AG08395 (cell line): Measurements from ENCODE around the gene PXYLP1.
"Not testable (repeated sequence)": the region's sequence is repeated elsewhere in the genome, so short reads cannot be mapped to it uniquely, and the experiment has no call there.

Source experiments
- DNase-seq: peaks from one replicate; pipeline ENCODE4 v3.0.0; 2012; ENCODE audit warnings: mixed read lengths, low spot score

The PXYLP1 gene, protein sequence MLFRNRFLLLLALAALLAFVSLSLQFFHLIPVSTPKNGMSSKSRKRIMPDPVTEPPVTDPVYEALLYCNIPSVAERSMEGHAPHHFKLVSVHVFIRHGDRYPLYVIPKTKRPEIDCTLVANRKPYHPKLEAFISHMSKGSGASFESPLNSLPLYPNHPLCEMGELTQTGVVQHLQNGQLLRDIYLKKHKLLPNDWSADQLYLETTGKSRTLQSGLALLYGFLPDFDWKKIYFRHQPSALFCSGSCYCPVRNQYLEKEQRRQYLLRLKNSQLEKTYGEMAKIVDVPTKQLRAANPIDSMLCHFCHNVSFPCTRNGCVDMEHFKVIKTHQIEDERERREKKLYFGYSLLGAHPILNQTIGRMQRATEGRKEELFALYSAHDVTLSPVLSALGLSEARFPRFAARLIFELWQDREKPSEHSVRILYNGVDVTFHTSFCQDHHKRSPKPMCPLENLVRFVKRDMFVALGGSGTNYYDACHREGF

DNA sequence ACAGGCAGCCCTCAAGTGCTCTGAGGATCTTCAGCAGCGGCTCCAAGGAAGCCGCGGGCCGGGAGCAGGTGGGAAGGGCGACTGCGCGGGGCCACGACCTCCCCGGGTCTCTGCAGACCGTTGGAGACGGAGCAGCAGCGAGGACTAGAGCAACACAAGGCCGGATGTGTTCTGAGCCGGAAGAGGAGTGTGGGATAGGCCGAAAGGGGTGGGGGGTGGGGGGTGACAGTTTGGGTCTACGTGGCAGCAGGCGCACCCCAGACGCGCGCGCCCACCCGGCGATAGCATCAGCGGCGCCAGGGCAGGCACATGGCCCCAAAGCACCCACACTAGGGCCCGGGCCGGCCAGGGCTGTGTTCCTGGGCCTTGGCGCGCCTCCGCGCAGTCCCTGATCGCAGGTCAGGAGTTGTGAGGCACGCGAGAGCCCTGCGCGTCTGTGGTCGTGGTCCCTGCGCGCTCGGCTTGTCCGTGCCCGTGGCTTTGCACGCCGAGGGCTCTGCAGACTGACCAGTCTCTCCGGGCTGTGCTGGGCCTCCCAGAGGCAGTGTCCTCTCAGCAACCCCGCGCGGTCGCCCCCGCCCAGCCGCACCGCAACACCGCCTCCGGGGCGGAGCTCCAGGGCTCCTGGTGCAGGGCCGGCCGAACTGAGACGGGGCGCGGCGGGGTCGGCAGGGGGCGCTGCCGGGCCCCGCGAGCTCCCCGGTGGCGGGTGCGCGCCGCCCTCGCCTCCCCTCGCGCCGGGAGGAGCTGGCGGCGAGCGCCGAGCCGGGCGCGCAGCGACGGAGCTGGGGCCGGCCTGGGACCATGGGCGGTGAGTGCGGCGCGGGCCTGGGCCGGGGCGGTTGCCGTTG lies at the start of gene PXYLP1:
TSS of gene PXYLP1 (plus strand) at position 725 of the 851 bp plus-strand sequence. CDS start 28,351 bp downstream, outside the sequence.
- DNase-seq: peak; percentile 97

DNA sequence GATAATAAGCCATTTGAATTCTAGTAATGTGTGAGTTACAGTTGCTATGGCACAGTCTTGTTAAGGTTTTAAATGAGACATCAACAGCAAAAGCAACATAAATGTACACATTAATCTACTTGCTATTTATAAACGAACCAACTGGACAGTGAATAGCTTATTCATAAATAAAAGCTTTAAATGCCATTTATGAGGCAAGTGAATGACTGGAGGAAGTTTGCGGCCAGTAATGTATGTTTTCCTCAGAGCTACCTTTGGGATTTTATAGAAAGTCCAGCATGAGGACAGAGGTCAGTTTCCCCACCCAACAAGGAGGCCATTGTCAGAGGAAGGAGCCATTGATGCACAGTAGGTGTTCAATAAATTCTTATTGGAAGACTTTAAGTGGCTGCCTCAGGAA lies 48.0 kb upstream of the PXYLP1 start:
- DNase-seq: no peak

DNA sequence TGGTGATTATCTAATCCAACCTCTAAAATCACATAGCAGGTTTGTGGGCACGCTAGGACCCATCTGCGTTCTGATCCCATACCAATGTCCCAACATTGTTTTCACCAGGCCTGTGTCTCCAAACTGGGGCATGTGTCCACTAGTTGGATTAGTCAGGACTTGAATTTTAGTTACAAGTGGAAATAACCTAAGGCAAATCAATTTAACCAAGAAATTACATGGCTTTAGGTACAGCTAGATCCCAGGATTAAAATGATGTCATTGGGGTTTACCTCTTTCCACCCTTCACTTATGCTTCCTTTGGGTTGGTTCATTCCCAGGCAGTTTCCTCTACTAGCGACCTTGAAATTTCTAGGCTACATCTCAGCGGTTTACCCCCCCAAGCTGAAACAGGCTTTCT lies 47.2 kb upstream of the PXYLP1 start:
- DNase-seq: no peak

DNA sequence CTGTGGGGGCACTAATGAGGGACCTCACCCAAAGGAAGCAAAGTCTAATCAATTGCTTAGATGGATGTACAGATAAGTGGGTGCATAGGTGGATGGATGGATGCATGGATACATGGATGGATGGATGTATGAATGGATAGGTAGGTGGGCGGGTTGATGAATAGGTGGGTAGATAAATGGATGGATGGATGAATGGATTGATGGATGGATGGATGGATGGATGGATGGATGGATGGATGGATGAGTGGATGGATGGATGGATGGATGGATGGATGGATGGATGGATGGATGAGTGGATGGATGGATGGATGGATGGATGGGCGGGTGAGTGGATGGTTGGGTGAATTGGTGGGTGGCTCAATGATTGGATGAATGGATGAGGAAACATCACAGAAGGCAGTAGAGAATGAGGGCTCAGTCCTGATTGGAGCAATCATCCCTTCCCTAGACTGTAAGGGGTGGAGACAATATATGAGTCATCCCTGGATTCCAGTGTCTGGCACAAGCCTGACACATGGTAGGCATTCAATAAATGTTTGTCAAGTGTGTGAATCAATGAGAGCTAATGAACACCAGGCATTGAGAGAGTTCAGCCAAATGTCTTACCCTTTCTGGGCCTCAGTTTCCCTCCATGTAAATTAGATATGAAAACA lies 40.4 kb upstream of the PXYLP1 start:
- peak; percentile 18 for DNase-seq

DNA sequence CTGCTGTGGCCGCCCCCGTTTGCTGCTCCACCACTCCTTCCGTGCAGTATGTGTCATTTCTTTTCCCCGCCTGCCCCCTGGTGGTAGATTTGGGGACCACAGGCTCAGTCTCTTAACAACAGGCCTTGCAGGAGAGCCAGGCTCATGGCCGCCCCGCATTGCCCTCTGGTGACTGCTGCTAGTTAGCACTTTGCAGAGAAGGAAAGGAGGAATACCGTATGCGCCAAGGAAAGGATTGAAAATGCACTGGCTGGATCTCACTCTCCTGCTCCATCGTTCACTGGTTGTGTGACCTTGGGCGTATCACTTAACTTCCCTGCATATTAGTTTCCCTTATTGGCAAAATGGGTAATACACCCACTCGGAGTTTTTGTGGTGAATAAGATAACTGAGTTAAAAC lies 39.3 kb upstream of the PXYLP1 start:
- peak; percentile 90 for DNase-seq

DNA sequence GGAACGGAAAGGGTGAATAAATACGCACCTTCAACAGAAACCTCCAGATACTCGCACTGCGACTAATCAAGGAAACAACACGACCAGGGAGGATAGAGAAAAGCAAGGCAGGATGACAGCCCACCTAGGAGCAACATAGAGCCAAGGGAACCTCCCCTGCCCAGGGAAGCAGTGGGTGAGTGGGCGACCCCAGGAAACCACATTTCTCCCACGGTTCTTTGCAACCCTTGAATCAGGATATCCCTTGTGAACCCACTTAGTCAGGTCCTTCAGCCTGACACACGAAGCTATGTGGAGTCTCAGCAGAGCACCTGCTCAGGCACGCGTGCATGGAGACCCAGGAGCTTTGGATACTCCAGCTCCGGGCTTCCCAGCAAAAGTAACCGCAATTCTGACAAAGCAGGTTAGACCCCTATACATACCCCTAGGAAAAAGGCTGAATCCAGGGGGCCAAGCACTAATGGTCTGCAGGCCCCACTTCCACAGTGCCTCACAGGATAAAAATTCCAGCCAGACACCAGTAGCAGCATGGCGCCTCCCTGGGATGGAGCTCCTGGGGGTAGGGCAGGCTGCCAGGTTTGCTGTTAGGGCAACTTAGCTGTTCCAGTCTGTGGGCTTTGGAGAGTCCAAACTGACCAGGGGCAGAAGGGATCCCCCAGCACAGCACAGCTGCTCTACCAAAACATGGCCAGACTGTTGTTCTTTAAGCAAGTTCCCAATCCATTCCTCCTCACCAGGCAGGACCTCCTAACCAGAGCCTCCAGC lies 38.4 kb upstream of the PXYLP1 start:
- DNase-seq: no peak

DNA sequence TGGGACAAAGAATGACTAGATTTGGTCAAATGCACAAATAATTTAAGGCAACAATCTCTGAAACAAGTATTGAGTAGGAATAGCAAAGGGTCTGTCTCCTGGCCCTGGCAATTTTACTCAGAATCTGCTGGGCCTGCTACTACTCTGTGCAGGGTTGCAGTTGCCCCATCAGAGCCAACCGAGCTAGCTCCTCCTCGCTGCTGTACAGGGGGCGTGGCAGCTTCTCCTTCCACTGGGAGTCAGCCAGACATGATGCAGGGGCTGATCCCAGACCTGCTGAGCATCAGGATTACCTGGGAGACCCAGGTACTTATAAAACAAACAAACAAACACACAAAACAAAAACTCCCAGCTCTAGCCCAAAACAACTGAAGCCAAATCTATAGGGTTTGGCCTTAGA lies 30.5 kb upstream of the PXYLP1 start:
- DNase-seq: no peak

DNA sequence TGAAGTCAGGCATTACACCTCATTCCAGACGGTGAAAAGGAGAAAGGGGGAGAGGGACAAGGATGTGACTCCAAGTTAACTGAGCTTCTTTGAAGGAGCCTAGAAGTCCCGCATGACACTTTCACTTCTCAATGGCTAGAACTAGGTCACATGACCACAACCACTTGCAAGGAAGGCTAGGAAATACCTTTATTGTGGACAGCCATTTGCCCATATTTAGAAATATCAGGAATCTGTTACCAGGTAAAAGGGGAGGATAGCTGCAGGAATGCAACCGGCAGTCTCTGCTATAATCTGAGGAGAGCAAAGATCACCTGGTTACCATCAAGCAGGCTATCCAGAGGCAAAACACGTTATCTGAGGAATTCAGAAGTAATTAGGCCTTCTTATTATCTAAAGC lies 28.9 kb upstream of the PXYLP1 start:
- DNase-seq: no peak

DNA sequence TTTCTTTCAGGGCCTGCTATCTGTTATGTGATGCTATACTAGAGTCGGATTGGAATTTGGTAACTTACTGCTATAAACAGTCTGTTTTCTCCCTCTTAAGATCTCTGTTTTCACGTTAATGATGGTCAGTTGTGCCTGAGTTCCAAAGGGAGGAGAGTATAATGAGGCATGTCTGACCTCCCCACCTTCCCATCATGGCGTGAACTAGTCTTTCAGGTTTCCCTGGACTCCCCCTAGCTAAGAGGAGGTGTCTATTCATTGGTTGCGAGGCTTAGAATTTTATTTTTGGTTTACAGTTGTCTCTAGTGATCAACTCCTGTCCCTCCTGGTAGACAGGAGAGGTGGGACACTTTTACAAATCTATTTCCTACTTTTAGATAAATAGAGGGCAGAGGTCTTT lies 27.8 kb upstream of the PXYLP1 start:
- DNase-seq: no peak

DNA sequence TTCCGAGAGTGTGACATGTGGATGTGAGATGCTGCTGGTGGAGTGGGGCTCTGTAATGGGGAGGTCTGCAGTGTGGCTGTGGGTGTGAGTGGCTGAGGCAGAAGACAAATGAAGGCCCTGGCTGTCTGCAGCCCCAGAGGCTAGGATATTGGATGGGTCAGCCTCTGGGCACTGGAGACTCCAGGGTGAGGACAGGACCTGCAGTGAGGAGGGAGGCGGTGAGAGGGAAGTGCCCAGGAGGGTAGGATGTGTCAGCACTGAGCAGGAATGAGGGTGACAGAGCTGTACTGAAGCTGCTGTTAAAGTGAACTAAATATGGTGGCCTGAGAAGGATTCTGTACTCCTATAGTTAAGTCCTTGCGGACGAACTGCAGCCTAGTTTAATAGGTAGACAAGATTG lies 27.3 kb upstream of the PXYLP1 start:
- no peak for DNase-seq

DNA sequence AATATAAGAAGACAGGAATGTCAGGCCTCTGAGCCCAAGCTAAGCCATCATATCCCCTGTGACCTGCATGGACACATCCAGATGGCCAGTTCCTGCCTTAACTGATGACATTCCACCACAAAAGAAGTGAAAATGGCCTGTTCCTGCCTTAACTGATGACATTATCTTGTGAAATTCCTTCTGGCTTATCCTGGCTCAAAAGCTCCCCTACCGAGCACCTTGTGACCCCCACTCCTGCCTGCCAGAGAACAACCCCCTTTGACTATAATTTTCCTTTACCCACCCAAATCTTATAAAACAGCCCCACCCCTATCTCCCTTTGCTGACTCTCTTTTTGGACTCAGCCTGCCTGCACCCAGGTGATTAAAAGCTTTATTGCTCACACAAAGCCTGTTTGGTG lies 20.3 kb upstream of the PXYLP1 start:
- DNase-seq: not testable (repeated sequence)

DNA sequence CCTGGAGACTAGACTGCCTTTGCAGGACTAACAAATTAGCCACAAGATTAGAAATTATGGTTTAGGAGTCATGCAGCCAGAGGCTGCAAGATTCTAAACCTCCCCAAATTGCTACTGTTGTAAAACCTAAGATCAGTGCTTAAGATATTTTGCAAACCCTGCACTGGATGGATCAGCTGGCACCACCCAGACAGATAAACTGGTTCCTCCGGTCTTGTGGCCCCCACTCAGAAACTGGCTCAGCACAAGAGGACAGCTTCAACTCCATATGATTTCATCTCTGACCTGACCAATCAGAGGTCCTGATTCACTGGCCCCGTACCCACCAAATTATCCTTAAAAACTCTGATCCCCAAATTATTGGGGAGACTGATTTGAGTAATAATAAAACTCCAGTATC lies 19.5 kb upstream of the PXYLP1 start:
- DNase-seq: no peak

DNA sequence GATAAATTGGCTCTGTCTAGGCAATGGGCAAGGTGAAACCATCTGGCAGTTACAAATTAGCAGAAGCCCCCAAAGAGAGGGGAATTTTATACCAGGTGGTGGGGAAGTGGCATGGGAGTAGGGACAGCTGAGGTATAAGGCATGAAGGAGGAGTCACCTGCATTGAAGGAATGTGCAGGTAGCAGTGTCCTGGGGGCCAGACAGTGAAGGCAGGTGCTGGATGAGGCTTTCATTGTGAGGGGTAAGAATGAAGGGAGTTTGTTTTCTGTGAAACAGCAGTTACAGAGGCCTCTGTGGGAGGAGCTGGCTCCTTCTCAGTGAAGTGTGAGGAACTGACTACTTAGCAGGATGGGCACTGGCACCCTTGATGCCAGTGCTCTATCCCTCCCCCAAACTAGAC lies 19.1 kb upstream of the PXYLP1 start:
- DNase-seq: no peak

DNA sequence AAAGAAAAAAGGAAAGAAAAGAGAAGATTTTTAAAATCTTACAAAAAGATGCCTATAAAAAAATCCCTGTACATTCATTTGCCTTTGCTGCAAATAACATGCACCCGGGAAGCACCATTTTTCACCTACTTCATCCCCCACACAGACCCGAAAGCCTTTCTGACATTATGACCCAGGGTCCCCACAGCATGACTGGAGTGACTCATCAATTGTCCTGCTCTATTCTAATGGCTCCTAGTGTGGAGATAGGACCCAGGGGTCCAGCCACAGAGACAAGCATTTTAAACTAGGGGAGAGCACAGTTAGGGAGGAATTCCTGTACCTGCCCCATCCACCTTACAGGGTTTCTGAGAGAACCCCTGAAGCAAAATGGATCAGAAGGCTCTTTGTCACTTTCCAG lies 14.7 kb upstream of the PXYLP1 start:
- DNase-seq: no peak

DNA sequence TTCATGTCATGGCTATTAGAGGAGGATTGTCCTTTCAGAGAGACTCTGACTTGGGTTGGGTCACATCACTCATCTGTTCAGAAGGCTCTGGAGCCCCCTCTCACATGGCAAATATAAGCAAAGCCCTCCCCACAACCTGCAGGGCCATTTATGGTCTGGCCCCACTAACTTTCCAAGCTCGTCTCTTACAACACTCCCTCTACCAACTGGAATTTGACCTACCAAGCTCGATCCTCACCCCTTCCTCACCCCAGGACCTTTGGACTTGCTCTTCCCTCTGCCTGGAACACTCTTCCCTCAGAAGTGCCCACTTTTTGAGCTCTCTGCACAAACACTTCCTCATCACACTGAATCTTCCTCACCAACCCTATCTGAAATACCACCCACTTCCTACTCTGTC lies 14.2 kb upstream of the PXYLP1 start:
- DNase-seq: no peak

DNA sequence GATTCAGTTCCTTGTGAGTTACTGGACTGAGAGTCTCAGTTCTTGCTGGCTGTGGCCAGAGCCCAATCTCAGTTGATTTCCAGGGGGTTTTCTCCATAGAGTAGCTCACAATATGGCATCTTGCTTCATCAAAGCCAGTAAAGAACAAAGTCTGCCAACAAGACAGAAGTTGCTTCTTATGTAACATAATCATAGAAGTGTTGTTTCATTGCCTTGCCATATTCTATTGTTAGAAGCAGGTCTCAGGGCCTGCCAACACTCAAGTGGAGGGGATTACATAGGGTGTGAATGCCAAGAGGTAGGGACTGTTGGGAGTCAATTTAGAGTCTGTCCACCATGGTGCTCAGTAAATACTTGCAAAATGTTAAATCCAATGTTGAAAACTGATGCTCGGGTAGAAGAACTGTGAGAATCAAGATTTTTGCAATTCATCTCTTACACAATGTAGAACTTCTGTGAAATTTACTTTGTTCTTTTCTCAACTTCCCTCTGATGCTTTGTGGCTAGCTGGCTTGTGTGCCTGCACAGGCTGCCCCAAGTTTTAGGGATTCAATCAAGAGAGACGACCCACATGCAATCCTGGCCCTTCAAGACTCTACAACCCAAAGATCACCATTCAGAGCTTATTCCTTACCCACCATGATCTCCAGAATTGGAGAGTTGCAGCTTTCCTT lies 13.3 kb upstream of the PXYLP1 start:
- DNase-seq: no peak

DNA sequence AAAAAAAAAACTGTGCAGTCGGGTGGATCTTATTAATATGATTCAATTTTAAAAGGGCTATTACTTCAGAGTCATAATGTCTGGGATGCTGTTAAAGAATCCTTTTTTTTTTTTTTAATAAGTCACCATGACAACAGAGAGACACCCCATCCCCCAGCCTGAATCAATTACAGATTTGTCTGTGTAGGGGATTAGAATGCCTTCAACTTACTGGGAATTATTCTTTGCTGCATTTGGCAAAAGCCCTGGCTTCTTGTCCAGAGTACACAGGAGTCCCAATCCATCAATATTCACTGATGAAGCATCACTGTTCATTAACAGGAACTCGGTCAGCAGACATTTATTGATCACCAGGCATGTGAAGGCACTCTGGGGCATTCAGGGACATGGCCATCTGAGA lies 12.7 kb upstream of the PXYLP1 start:
- DNase-seq: no peak

DNA sequence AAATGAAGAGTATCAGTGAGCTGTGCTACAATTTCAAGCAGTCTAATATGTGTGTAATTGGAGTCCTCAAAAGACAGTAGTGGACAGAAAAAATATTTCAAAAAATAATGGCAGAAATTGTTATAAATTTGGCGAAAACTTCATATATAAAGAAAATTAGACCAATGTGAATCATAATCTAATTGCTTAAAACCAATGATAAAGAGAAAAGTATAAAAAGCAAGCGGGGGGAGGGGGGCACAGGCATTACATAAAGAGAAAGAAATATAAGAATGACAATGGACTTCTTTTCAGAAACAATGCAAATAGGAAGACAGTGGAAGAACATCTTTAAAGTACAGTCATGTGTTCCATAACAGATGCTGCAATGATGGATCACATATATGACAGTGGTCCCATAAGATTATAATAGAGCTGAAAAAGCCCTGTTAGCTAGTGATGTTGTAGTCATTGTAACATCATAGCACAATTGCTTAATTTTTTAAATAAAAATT lies 7.9 kb upstream of the PXYLP1 start:
- DNase-seq: no peak

DNA sequence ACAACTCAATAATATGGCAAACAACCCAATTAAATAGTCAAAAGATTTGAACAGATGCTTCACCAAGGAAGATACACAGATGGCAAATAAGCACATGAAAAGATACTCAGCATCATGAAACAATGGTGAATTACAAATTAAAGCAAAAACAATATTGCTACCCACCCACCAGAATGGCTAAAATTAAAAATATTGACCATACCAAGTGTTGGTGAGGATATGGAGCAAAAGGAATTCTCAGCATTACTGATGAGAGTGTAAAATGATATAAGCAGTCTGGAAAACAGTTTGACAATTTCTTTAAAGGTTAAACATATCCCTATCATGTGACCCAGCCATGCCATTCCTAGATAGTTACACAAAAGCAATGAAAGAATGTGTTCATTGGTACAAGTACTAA lies 5.7 kb upstream of the PXYLP1 start:
- no peak for DNase-seq

DNA sequence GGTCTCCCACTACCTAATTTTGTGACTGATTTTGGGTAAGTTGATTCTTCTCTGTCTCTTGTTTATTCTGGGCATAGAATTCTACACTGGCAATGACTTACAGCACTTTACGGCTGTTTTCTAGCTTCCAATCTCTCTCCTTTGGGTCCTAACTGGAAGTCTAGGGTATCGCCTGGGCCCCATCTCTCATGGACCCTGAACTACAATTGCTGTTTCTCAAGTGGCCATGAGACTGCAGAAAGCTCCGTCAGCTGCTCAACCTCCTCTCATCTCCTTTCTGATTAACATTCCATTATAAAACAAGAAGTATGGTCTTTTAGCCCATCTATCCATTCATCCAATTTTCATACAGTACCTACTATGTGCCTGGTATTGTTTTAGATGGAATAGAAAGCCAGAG lies 4.4 kb upstream of the PXYLP1 start:
- no peak for DNase-seq

DNA sequence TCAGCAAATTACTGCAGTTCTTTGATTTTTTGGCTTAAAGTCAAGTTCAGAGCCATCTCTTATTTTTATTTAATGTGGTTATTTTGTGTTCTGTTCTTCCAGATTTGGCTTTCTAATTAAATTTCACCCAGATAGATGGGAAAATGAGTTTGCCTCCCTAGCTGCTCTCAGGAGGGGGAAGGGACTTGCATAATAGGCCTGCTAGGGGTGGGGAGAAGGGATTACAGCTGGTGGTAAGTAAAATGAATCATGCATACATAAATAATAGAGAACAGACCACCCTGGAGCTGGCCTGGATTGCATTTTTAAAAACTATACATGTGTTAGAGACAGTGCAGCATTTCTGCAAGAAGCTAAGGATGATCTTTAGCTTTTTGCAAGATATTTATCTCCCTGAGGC lies 3.9 kb upstream of the PXYLP1 start:
- no peak for DNase-seq
